ENCODE data around the gene DNMT3A. TPM values are rescaled to one million over a fixed set of nuclear protein-coding genes. Genes with fewer than 3 reads are reported as not detected.

Gene DNMT3A
- total RNA-seq, 1 donor from 2014 or later, result 58.1 TPM

DNA sequence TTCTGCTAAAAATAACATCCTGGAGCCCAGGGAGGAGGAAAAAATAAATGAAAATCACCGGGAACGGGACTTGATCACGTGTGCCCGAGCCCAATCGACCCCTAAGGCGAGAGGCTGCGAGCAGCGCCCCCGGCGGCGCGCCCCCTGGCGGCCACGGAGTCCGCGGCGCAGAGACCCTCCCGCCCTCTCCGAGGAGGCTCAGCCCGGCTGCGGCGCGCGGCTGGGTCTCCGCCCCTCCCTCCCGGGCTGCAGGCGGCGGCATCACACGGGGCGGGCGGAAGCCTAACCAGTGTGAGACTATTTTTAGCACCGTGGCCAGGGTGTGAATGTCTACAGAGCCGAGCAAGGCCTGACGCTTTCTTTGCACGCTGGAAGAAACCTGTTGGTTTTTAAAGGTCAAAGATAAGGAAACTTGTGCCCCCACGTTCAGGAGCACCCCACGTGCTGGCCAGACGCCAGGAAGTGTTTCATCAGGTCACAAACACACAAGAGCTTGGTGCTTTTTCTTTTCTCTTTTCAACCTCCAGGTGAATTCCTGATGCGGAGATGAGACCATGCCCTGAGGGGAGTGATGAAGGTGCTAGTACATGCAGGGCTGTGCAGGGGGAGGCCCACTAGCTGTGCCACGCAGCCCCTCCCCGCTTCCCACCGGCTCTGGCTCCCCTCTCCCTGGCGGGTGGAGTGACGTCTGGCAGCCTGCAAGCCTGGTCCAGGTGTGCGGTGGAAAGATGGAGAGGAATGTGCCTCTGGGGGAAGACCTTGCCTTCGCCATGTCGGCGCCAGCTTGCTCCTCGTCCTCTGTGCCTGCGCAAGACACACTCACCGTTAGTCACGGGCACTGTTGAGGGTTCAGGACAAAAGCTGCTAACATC lies 35.3 kb upstream of the DNMT3A start:
- H3K4me2 ChIP-seq (ENCODE audit: low read length), result peak overlapping the region; percentile 80
- no peaks in the 10 kb centered on the region for H3K9me3 ChIP-seq (ENCODE audit: insufficient read depth, low read depth, low read length)
- Mint-ChIP-seq H3K4me3 (ENCODE audit: unreplicated experiment) (peak overlapping the region; percentile 27), H3K36me3 (ENCODE audit: low read depth, unreplicated experiment) (no peaks in the 10 kb centered on the region), H3K27ac (ENCODE audit: unreplicated experiment) (peak overlapping the region; percentile 62), H3K4me1 (ENCODE audit: low read depth, unreplicated experiment) (peaks cover 11% of the 10 kb centered on the region), H3K27me3 (ENCODE audit: low read depth, unreplicated experiment) (peaks cover 29% of the 10 kb centered on the region), H3K9me3 (ENCODE audit: unreplicated experiment) (no peaks in the 10 kb centered on the region)
- H3K36me3 ChIP-seq (ENCODE audit: insufficient read depth, low read length), result no peaks in the 10 kb centered on the region
- H3K9ac ChIP-seq (ENCODE audit: low read length), result no peak overlapping the region
- H3K4me1 ChIP-seq (ENCODE audit: insufficient read depth, low read length), result peaks cover 24% of the 10 kb centered on the region
- no peak overlapping the region for H3K27ac ChIP-seq (ENCODE audit: low read depth, low read length)
- FAIRE-seq (no peak), DNase-seq (ENCODE audit: low read depth) (peak; percentile 74)
- no peaks in the 10 kb centered on the region for H3K27me3 ChIP-seq (ENCODE audit: insufficient read depth, low read length)
- peak overlapping the region; percentile 8 for H3K4me3 ChIP-seq (ENCODE audit: insufficient read depth, low read depth, low read length)
- peak overlapping the region; percentile 74 for H2AFZ ChIP-seq (ENCODE audit: low read depth, low read length)
- H3K79me2 ChIP-seq (ENCODE audit: insufficient read depth, low read length), result no peaks in the 10 kb centered on the region
- TF ChIP-seq CTCF (IDR thresholded peaks at IDR 0.05; ENCODE audit: insufficient read depth, low read depth, low read length), result peak; percentile 75
- no peak for TF ChIP-seq EZH2 (IDR thresholded peaks at IDR 0.05; ENCODE audit: insufficient read depth, low read length)
- no peaks in the 10 kb centered on the region for H4K20me1 ChIP-seq (ENCODE audit: insufficient read depth, low read length)

- peaks cover 24% of the 10 kb centered on the region for H3K4me1 ChIP-seq (ENCODE audit: insufficient read depth, low read length)
- no peak for FAIRE-seq
- no peaks in the 10 kb centered on the region for H3K36me3 ChIP-seq (ENCODE audit: insufficient read depth, low read length)
- no peaks in the 10 kb centered on the region for H4K20me1 ChIP-seq (ENCODE audit: insufficient read depth, low read length)
- no peak overlapping the region for H3K4me3 ChIP-seq (ENCODE audit: insufficient read depth, low read depth, low read length)
- Mint-ChIP-seq H3K27ac (ENCODE audit: unreplicated experiment) (no peak overlapping the region), H3K36me3 (ENCODE audit: low read depth, unreplicated experiment) (no peaks in the 10 kb centered on the region), H3K9me3 (ENCODE audit: unreplicated experiment) (no peaks in the 10 kb centered on the region), H3K4me1 (ENCODE audit: low read depth, unreplicated experiment) (peaks cover 11% of the 10 kb centered on the region), H3K4me3 (ENCODE audit: unreplicated experiment) (no peak overlapping the region), H3K27me3 (ENCODE audit: low read depth, unreplicated experiment) (peaks cover 32% of the 10 kb centered on the region)
- no peak overlapping the region for H2AFZ ChIP-seq (ENCODE audit: low read depth, low read length)
- H3K9me3 ChIP-seq (ENCODE audit: insufficient read depth, low read depth, low read length), result no peaks in the 10 kb centered on the region
- peak overlapping the region; percentile 80 for H3K4me2 ChIP-seq (ENCODE audit: low read length)
- H3K27ac ChIP-seq (ENCODE audit: low read depth, low read length), result no peak overlapping the region
- no peaks in the 10 kb centered on the region for H3K27me3 ChIP-seq (ENCODE audit: insufficient read depth, low read length)
- H3K79me2 ChIP-seq (ENCODE audit: insufficient read depth, low read length), result no peaks in the 10 kb centered on the region
- TF ChIP-seq CTCF (IDR thresholded peaks at IDR 0.05; ENCODE audit: insufficient read depth, low read depth, low read length) (no peak), EZH2 (IDR thresholded peaks at IDR 0.05; ENCODE audit: insufficient read depth, low read length) (no peak)
- no peak overlapping the region for H3K9ac ChIP-seq (ENCODE audit: low read length)
- DNase-seq (ENCODE audit: low read depth), result no peak
These were observed 34.3 kb upstream of the DNMT3A start for GRCh38 chr2:25375989-25376545.
